T-helper 17 cell (primary cell): ENCODE measurements around the gene PLPP6. TPM values are rescaled to one million over a fixed set of nuclear protein-coding genes. Genes with fewer than 3 reads are reported as not detected.
"Not testable (repeated sequence)": the region's sequence is repeated elsewhere in the genome, so short reads cannot be mapped to it uniquely, and the experiment has no call there.

ENCODE experiments used
- ATAC-seq: fragments of 150-1000 bp; cut with Tn5 transposase; 2 replicates; pipeline ENCODE4 v1.10.0; 2021; ENCODE audit warnings: mild to moderate bottlenecking, moderate library complexity
- DNase-seq, 3 donors: peaks; one replicate each; pipeline versions ENCODE4 v3.0.0 to v3.0.0-alpha.2; 2020 to 2021
- H3K9me3 ChIP-seq: one replicate; pipeline ENCODE4 v1.7.0; 2013; ENCODE audit warnings: low read length, mild to moderate bottlenecking; ENCODE audit not compliant: control insufficient read depth, poor library complexity, severe bottlenecking
- H3K27ac Mint-ChIP-seq: one replicate; pipeline ENCODE4 v1.8.0; 2022; ENCODE audit warnings: mild to moderate bottlenecking, moderate library complexity, mixed read lengths
- H3K27me3 Mint-ChIP-seq: one replicate; pipeline ENCODE4 v1.8.0; 2022; ENCODE audit warnings: mixed read lengths
- H3K36me3 Mint-ChIP-seq: one replicate; pipeline ENCODE4 v1.8.0; 2022; ENCODE audit warnings: low read depth, mixed read lengths
- H3K4me1 Mint-ChIP-seq: one replicate; pipeline ENCODE4 v1.8.0; 2022; ENCODE audit warnings: mild to moderate bottlenecking, mixed read lengths
- H3K4me3 Mint-ChIP-seq: one replicate; pipeline ENCODE4 v1.8.0; 2022; ENCODE audit warnings: mild to moderate bottlenecking, moderate library complexity, mixed read lengths
- total RNA-seq, 4 donors: library from RNA in 2 of 4; stranded (reverse) in 2 of 4; gene quantifications; one replicate each; pipeline ENCODE4 v1.2.3 and lab custom pipeline; 2022 to 2026

Gene PLPP6
- total RNA-seq, 2 donors from 2014 or later = 5.9 to 7.7 TPM

DNA sequence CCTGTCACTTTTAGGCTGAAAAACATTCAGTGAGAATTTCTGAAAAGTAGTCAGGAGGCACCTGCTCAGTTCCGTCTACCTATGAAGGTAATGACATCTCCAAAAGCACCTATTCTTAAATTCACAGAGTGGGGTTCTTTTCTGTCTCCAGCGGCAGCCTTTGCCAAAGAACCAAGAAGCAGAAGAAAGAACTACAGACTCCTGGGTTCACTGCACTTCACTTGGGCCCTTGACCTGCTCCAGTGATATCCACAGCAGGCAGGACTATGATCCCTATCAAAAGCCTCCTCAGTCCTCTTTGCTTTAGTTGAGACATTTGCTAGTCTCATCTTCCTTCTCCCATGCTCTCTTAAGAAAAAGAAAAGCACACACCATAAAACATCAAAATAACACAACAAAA lies 19.7 kb upstream of the PLPP6 start:
- Mint-ChIP-seq H3K36me3 (peaks cover 2% of the 10 kb centered on the region), H3K4me1 (peaks cover 5% of the 10 kb centered on the region), H3K27ac (peak overlapping the region; percentile 19), H3K4me3 (no peak overlapping the region), H3K27me3 (peaks cover 8% of the 10 kb centered on the region)
- no peak for ATAC-seq
- no peaks in the 10 kb centered on the region for H3K9me3 ChIP-seq
- DNase-seq = no peak

DNA sequence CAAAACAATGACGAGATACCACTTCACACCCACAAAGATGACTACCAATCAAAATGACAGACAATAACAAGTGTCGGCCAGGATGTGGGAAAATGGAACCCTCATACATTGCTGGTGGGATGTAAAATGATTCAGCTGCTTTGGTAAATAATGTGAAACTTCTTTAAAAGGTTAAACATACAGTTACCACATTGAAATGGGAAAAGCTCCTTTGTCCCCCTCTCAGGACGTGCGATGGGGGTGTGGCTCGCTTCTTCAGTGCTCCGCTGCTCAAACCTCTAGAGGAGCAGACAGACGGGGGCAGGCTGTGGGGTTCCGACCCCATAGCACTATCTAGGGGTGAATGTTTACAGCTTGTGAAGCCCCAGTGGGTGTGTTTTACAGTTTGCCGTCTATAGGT lies 8.0 kb upstream of the PLPP6 start:
- H3K27me3 Mint-ChIP-seq = peaks cover 16% of the 10 kb centered on the region
- no peak overlapping the region for H3K4me3 Mint-ChIP-seq
- no peak for ATAC-seq
- no peaks in the 10 kb centered on the region for H3K9me3 ChIP-seq
- no peak for DNase-seq
- H3K27ac Mint-ChIP-seq = no peak overlapping the region
- peaks cover 9% of the 10 kb centered on the region for H3K4me1 Mint-ChIP-seq
- H3K36me3 Mint-ChIP-seq = peaks cover 9% of the 10 kb centered on the region

DNA sequence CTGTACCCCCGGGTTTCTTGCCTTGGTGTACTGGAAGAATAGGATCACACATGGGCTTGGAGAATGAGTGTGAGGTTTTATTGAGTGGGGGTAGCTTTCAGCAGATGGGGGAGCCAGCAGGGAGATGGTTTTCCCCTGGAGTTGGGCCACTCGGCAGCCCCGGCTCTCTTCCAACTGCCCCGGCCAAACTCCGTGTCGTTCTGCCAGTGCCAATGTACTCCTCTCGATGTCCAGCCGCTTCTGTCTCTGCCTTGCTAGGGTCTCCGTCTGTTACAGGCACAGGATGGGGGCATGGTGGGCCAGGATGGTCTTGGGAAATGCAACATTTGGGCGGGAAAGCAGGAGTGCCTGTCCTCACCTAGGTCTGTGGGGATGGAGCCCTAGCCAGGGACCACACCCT lies 7.6 kb upstream of the PLPP6 start:
- Mint-ChIP-seq H3K27me3 (peaks cover 16% of the 10 kb centered on the region), H3K36me3 (peaks cover 9% of the 10 kb centered on the region), H3K27ac (no peak overlapping the region), H3K4me1 (peaks cover 9% of the 10 kb centered on the region), H3K4me3 (no peak overlapping the region)
- no peaks in the 10 kb centered on the region for H3K9me3 ChIP-seq
- no peak for ATAC-seq
- DNase-seq = no peak

DNA sequence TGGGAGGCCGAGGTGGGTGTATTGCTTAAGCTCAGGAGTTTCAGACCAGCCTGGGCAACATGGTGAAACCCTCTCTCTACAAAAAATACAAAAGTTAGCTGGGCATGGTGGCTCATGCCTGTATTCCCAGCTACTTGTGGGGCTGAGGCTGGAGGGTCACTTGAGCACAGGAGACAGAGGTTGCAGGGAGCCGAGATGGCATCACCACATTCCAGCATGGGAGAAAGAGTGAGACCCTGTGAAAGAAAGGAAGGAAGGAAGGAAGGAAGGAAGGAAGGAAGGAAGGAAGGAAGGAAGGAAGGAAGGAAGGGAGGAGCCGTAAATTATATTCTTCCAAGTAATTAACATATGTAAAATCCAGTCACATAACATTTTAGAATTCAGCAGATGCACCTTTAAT lies 5.9 kb upstream of the PLPP6 start:
- not testable (repeated sequence) for H3K27ac Mint-ChIP-seq, DNase-seq, ATAC-seq, H3K9me3 ChIP-seq, H3K36me3 Mint-ChIP-seq, H3K27me3 Mint-ChIP-seq, H3K4me3 Mint-ChIP-seq
- H3K4me1 Mint-ChIP-seq = peaks cover 12% of the 10 kb centered on the region

DNA sequence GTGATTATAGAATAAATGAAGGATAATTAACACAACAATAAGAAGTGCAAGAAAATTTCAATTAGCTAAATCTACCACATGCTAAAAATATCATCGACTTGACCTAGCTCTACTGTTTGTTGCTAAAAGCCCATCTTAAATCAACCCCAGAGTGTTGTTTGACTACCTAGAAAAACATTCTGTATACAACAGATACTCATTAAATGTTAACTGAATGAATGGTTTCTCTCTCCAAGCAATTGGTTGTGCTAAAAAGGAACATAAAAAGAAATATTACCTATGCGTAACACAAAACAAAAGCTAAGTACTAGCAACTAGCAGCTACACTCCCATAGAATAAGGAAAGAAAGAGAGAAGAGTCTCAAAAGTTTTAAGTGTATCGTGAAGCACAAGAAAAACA lies 5.5 kb upstream of the PLPP6 start:
- H3K4me3 Mint-ChIP-seq = no peak overlapping the region
- no peaks in the 10 kb centered on the region for H3K27me3 Mint-ChIP-seq
- no peak overlapping the region for H3K27ac Mint-ChIP-seq
- H3K4me1 Mint-ChIP-seq = peaks cover 12% of the 10 kb centered on the region
- no peaks in the 10 kb centered on the region for H3K36me3 Mint-ChIP-seq
- no peaks in the 10 kb centered on the region for H3K9me3 ChIP-seq
- no peak for DNase-seq
- ATAC-seq = no peak

DNA sequence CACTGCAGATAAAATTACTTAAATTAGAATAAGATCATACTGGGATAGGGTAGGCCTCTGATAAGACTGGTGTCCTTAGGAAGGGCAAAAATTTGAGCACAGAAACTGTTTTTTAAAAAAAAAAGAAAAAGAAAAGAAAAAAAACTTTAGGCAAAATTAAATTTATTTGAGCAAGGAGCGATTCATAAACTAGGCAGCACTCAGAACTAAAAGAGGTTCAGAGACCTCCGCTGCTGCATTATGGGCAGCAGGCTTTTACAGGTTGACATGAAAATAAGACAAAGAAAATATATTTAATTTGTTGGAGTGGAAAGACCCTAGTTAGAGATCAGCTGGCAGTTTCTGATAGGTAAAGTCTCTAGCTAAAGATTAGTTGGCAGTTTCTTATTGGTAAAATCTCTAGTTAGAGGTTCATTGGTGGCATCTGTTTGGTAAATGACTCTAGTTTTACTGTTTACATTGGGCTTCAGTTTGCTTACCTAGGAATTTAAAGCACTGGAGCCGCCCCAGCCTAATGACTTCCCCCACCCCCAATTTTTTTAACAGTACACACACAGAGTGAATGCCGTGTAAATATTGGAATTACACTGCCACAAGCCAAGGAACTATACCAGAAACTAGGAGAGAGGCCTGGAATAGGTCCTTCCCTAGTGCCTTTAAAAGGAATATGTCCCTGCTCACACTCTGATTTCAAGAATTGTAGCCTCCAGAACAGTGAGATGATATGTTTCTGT lies 4.5 kb upstream of the PLPP6 start:
- Mint-ChIP-seq H3K27me3 (no peaks in the 10 kb centered on the region), H3K36me3 (no peaks in the 10 kb centered on the region), H3K4me1 (peaks cover 15% of the 10 kb centered on the region), H3K4me3 (no peak overlapping the region), H3K27ac (no peak overlapping the region)
- ATAC-seq (no peak), DNase-seq (no peak)
- H3K9me3 ChIP-seq = no peaks in the 10 kb centered on the region

DNA sequence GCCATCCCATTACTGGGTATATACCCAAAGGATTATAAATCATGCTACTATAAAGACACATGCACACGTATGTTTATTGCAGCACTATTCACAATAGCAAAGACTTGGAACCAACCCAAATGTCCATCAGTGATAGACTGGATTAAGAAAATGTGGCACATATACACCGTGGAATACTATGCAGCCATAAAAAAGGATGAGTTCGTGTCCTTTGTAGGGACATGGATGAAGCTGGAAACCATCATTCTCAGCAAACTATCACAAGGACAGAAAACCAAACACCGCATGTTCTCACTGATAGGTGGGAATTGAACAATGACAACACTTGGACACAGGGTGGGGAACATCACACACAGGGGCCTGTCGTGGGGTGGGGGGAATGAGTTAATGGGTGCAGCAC lies 1.4 kb upstream of the PLPP6 start:
- not testable (repeated sequence) for ATAC-seq, DNase-seq, H3K27me3 Mint-ChIP-seq, H3K36me3 Mint-ChIP-seq, H3K4me3 Mint-ChIP-seq, H3K9me3 ChIP-seq, H3K27ac Mint-ChIP-seq
- peaks cover 39% of the 10 kb centered on the region for H3K4me1 Mint-ChIP-seq

DNA sequence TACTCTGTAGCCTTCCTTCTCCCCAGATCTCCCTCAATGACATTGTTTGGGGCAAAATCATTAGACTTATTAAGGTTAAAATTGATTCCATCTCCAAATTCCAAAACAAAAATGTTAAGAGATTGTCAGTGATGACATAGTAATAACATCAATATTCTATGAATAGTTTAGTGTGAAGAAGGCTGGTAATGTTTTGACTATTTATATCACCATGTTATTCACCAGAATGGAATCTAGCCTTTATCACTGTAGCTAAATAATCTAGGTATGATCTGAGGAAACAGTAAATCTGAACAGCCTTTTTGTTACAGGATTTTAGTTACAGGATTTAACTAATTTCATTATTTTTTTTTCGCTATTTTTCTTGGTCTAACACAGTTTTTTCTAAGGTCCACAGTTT lies 929 bp upstream of the PLPP6 start:
- H3K36me3 Mint-ChIP-seq = no peaks in the 10 kb centered on the region
- no peak overlapping the region for H3K4me3 Mint-ChIP-seq
- DNase-seq = no peak
- no peaks in the 10 kb centered on the region for H3K9me3 ChIP-seq
- H3K27me3 Mint-ChIP-seq = no peaks in the 10 kb centered on the region
- ATAC-seq = no peak
- peak overlapping the region; percentile 98 for H3K27ac Mint-ChIP-seq
- H3K4me1 Mint-ChIP-seq = peaks cover 44% of the 10 kb centered on the region

DNA sequence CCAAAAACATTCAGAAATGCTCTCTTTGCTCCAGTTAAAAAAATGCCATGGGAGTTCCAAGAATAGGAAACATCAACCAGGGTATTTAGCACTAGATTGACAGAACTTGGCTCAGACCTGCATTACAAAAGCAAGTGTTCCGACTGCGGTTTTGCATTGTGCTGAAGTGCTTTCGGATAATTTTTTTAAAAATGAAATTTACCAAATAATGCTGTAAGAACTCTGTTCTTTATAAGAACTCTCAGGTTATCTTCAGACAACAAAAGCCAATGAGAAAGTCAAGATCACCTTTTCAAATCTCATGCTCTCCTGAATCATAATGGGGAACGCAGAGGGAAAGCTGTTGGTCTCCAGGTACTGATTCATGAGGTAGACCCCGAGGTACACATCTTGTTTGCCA lies 483 bp upstream of the PLPP6 start:
- ATAC-seq = no peak
- no peaks in the 10 kb centered on the region for H3K27me3 Mint-ChIP-seq
- no peaks in the 10 kb centered on the region for H3K9me3 ChIP-seq
- H3K4me3 Mint-ChIP-seq = peak overlapping the region; percentile 93
- peak overlapping the region; percentile 98 for H3K27ac Mint-ChIP-seq
- peaks cover 46% of the 10 kb centered on the region for H3K4me1 Mint-ChIP-seq
- no peaks in the 10 kb centered on the region for H3K36me3 Mint-ChIP-seq
- DNase-seq = no peak

DNA sequence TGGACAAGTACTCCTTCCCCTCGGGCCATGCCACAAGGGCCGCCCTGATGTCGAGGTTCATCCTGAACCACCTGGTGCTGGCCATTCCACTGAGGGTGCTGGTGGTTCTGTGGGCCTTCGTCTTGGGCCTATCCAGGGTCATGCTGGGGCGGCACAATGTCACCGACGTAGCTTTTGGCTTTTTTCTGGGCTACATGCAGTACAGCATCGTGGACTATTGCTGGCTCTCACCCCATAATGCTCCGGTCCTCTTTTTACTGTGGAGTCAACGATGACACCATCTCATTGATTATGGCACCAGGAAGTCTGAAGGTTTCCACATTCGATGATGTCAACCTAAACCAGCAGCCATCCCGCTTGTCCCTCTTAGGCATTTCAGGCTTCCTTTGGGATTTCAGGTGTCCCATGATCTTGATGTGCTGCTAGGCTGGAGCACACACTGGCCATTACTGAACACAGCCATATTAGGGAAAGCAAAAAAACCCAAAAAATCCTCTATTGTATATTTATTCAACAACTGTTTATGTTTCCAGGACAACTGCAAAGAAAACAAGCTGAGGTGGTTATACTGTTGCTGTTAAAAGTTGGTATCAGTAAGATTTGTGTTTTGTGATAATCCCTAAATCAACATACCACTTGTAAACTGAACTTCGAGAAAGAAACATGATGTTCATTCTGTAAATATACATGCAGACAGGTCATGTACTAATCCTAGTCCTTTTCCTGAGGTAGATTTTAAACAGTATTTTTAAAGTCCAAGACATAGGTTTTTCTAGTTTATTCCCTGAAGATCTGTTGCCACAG lies 1.1 kb downstream of the PLPP6 start:
- Mint-ChIP-seq H3K36me3 (no peaks in the 10 kb centered on the region), H3K4me1 (peaks cover 53% of the 10 kb centered on the region), H3K27ac (peak overlapping the region; percentile 98), H3K4me3 (peak overlapping the region; percentile 93), H3K27me3 (no peaks in the 10 kb centered on the region)
- DNase-seq (no peak), ATAC-seq (peak; percentile 44)
- H3K9me3 ChIP-seq = no peaks in the 10 kb centered on the region

DNA sequence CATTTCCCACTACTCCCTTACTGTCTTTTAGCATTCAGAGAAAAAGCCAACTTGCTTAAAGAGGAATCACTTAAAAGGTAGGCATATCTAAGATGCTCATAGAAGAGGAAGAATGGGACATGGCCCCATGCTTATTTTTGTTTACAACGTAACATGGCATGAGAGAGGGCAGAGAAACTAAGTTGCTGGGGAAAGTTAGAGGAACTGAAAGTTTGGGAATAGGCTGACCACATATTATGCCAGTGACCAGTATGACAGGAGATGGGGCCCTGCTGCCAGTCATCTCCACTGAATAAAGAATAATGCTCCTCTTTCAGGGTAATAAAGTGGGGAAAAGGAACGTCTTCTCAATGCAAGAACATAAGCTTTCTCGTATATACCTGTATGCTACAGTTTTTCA lies 1.9 kb downstream of the PLPP6 start:
- H3K27ac Mint-ChIP-seq = peak overlapping the region; percentile 98
- no peaks in the 10 kb centered on the region for H3K9me3 ChIP-seq
- no peak for ATAC-seq
- peaks cover 58% of the 10 kb centered on the region for H3K4me1 Mint-ChIP-seq
- no peaks in the 10 kb centered on the region for H3K36me3 Mint-ChIP-seq
- H3K27me3 Mint-ChIP-seq = no peaks in the 10 kb centered on the region
- H3K4me3 Mint-ChIP-seq = peak overlapping the region; percentile 93
- no peak for DNase-seq

DNA sequence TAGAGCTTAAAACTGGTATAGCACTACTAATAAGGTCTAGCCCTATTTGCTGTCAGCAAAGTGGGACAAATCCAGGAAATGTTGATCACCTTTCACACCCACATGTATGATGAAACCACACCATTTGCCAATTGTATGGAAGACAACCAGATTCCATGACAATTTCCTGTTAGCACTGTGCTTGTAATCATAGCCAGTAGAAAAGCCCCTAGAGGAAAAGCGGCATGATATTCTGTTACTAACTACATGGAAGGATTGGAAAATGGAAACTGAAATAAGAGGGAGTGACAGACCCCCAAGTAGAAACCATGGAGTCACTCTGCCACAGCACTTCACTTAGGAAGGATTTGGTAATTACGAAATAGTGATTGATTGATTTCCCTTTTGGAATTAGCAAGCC lies 3.3 kb downstream of the PLPP6 start:
- Mint-ChIP-seq H3K36me3 (no peaks in the 10 kb centered on the region), H3K27me3 (no peaks in the 10 kb centered on the region), H3K4me1 (peaks cover 55% of the 10 kb centered on the region), H3K4me3 (peak overlapping the region; percentile 88), H3K27ac (peak overlapping the region; percentile 98)
- no peaks in the 10 kb centered on the region for H3K9me3 ChIP-seq
- no peak for DNase-seq
- no peak for ATAC-seq

DNA sequence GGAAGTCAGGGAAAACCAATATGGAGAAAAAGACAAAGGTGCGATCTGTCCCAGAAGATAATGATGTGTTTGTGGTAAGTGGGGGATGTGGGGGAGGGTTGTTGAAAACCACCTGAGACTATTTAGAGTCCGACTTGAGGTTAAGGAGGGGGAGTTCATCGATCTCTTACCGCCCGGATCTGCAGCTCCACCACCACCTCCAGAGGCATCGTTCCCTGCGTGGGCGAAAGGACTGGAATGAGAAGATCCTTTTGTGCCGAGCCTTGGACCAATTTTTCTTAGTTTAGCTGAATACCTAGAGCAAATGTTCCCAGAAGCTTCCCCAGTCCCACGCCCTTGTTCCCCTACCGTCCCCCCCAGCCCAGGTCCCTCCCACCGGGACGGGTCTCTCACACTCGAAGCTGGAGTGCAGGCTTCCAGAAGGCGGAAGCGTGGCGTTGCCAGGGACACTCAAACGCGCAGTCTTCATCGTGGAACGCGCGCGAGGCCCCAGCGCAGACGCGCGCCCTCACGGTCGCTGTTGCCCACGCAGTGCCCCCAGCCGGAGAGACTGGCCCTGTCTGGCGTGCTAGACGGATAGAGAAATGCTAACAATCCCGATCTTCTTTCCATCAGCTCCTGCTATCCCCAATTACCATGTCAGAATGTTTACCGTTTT lies 4.1 kb downstream of the PLPP6 start, which contains the start of gene SPATA6L:
SPATA6L (minus strand) TSS at position 439 of the 658 bp plus-strand sequence; CDS start at position 209, 230 bp downstream.
- H3K27me3 Mint-ChIP-seq = no peaks in the 10 kb centered on the region
- peaks cover 55% of the 10 kb centered on the region for H3K4me1 Mint-ChIP-seq
- H3K9me3 ChIP-seq = no peaks in the 10 kb centered on the region
- DNase-seq (peak in 2 of 3 donors; percentile 22 to 32), ATAC-seq (peak; percentile 30)
- H3K27ac Mint-ChIP-seq = peak within 1 kb of the TSS; percentile 98
- peak within 1 kb of the TSS; percentile 88 for H3K4me3 Mint-ChIP-seq
- H3K36me3 Mint-ChIP-seq = no peaks in the 10 kb centered on the region
